ENCODE measurements around the gene OSBPL1A. TPM values are rescaled to one million over a fixed set of nuclear protein-coding genes. Genes with fewer than 3 reads are reported as not detected.

OSBPL1A gene
- total and polyA plus RNA-seq, 4 experiments from 2014 or later: 2.4 to 5.3 (median 4.0) TPM

Small RNA genes within 50 kb of the gene (microRNA-seq; reads per million reads assigned to microRNA genes)
- 1.2 reads per million for gene MIR320C2 (ENCODE audit: borderline microRNAs expressed, borderline number of aligned reads, borderline replicate concordance)

Other genes with a start within 250 kb of the OSBPL1A start
- 10 to 100 TPM; 12.5 to 14.5 TPM for gene IMPACT, start 28.8 kb upstream of the OSBPL1A start, total RNA-seq
- gene IMPACT, start 28.8 kb upstream of the OSBPL1A start, polyA plus RNA-seq: 10 to 100 TPM; 15.5 to 20.9 TPM
- gene HRH4, start 62.8 kb upstream of the OSBPL1A start, total RNA-seq: 1 to 10 TPM; 1.1 to 1.6 TPM
- 1 to 10 TPM; 1.1 to 2.2 TPM for gene HRH4, start 62.8 kb upstream of the OSBPL1A start, polyA plus RNA-seq

Measured in CD4-positive, alpha-beta memory T cell (primary cell).